Caco-2 (cell line): ENCODE data around the gene TRAF7. TPM values are rescaled to one million over a fixed set of nuclear protein-coding genes. Genes with fewer than 3 reads are reported as not detected.

Experiments
- BruUV-seq: library from RNA; stranded (reverse); fragments of 400-500 nt; replicated peaks from 2 replicates; lab custom pipeline; 2021; lab: Mats Ljungman, UMichigan
- CTCF ChIA-PET: fragments of 300-600 bp; sonication (Branson Sonifier 250); formaldehyde crosslinking; loops from one replicate; lab custom pipeline; 2022; ENCODE audit warnings: antibody characterized with exemption; lab: Charles Lee
- POLR2A ChIA-PET: fragments of 300-600 bp; sonication (Branson Sonifier 250); formaldehyde crosslinking; loops from one replicate; lab custom pipeline; 2022; ENCODE audit warnings: antibody characterized with exemption; lab: Charles Lee
- DNase-seq, 2 experiments: peaks; one replicate each; pipeline versions ENCODE4 v3.0.0 to v3.0.0-alpha.2; 2020 to 2022
- H3K27me3 ChIP-seq: replicated peaks from 2 replicates; pipeline ENCODE4 v1.6.0; 2011; ENCODE audit warnings: low read length; ENCODE audit not compliant: control insufficient read depth, insufficient read depth
- H3K36me3 ChIP-seq: 2 replicates; pipeline ENCODE4 v1.5.1; 2011; ENCODE audit warnings: low read length; ENCODE audit not compliant: control insufficient read depth, insufficient read depth
- H3K4me1 ChIP-seq: fragments of 250-450 bp; sonication (Bioruptor Pico); 2 replicates; pipeline ENCODE4 v1.5.1; 2020; ENCODE audit warnings: mild to moderate bottlenecking
- H3K4me3 ChIP-seq: 2 replicates; pipeline ENCODE4 v1.5.1; 2011; ENCODE audit warnings: low read depth, mild to moderate bottlenecking, control low read depth, low read length
- H3K9me3 ChIP-seq: fragments of 250-450 bp; sonication (Bioruptor Pico); 2 replicates; pipeline ENCODE4 v1.5.1; 2020; ENCODE audit warnings: mild to moderate bottlenecking, moderate library complexity
- H3K27ac Mint-ChIP-seq: one replicate; pipeline ENCODE4 v1.8.0; 2022; ENCODE audit warnings: mixed read lengths; ENCODE audit not compliant: unreplicated experiment
- H3K27me3 Mint-ChIP-seq: one replicate; pipeline ENCODE4 v1.8.0; 2022; ENCODE audit warnings: mixed read lengths; ENCODE audit not compliant: insufficient read depth, unreplicated experiment
- H3K36me3 Mint-ChIP-seq: one replicate; pipeline ENCODE4 v1.8.0; 2022; ENCODE audit warnings: mild to moderate bottlenecking, mixed read lengths; ENCODE audit not compliant: insufficient read depth, unreplicated experiment
- H3K4me1 Mint-ChIP-seq: one replicate; pipeline ENCODE4 v1.8.0; 2022; ENCODE audit warnings: low read depth, mixed read lengths; ENCODE audit not compliant: unreplicated experiment
- H3K4me3 Mint-ChIP-seq: one replicate; pipeline ENCODE4 v1.8.0; 2022; ENCODE audit warnings: mild to moderate bottlenecking, moderate library complexity, mixed read lengths; ENCODE audit not compliant: unreplicated experiment
- H3K9me3 Mint-ChIP-seq: one replicate; pipeline ENCODE4 v1.8.0; 2022; ENCODE audit warnings: mixed read lengths; ENCODE audit not compliant: unreplicated experiment
- CTCF ChIP-seq, 2 experiments: fragments of 200-600 bp in 1 of 2; IDR thresholded peaks; 1 replicate in 1 of 2; 2 replicates in 1 of 2; pipeline versions ENCODE4 v1.5.1 to v1.8.0; 2011 to 2022; ENCODE audit warnings: antibody characterized with exemption in 1 of 2, control low read depth in 1 of 2, inconsistent platforms in 1 of 2, low read depth in 1 of 2, low read length in 1 of 2, mild to moderate bottlenecking in 1 of 2, moderate library complexity in 1 of 2; ENCODE audit not compliant: insufficient read depth in 1 of 2, severe bottlenecking in 1 of 2, unreplicated experiment in 1 of 2
- intact Hi-C: fragments of 100-400 bp; cut with micrococcal nuclease; formaldehyde crosslinking; loops from one replicate; pipeline ENCODE4 v1.10.0; 2022; ENCODE audit not compliant: unreplicated experiment
- total RNA-seq: library from RNA; stranded (reverse); gene quantifications from 2 replicates; pipeline ENCODE4 v1.2.3, GENCODE V29; 2022

TRAF7 gene
- total RNA-seq, 1 experiment from 2014 or later: 66.3 TPM

GRCh38 chr16:2196162-2196980 lies 40.8 kb downstream of the TRAF7 start, which contains the start of gene CASKIN1:
Gene CASKIN1, minus strand, starts transcription at chr16:2196605. Its CDS starts 173 bp downstream, at chr16:2196432.
- Histone ChIP-seq H3K9me3 (no peaks in the 10 kb centered on the region), H3K27me3 (no peaks in the 10 kb centered on the region), H3K4me1 (peaks cover 9% of the 10 kb centered on the region), H3K36me3 (no peaks in the 10 kb centered on the region), H3K4me3 (peak within 1 kb of the TSS; percentile 49)
- H3K4me3 Mint-ChIP-seq: peak within 1 kb of the TSS; percentile 69
- POLR2A ChIA-PET: no interaction called here
- DNase-seq: peak in 1 of 2 experiments; percentile 53
- CTCF ChIA-PET: interaction anchor here (1.2 to 3.8 kb wide), 2 partner anchors 56 to 73 kb away, joined by 4 to 29 read pairs; partner anchors contain the start of gene ECI1
- H3K4me1 Mint-ChIP-seq: no peaks in the 10 kb centered on the region
- no peak for TF ChIP-seq CTCF (IDR thresholded peaks at IDR 0.05; ENCODE audit: insufficient read depth in 1 of 2, low read depth in 1 of 2, low read length in 1 of 2, severe bottlenecking in 1 of 2, unreplicated experiment in 1 of 2)
- no peak within 1 kb of the TSS for H3K27ac Mint-ChIP-seq
- H3K27me3 Mint-ChIP-seq: no peaks in the 10 kb centered on the region
- intact Hi-C loops: no loop called here
- H3K9me3 Mint-ChIP-seq: no peaks in the 10 kb centered on the region
- no peaks in the 10 kb centered on the region for H3K36me3 Mint-ChIP-seq
- BruUV-seq: no TSS peak

DNA sequence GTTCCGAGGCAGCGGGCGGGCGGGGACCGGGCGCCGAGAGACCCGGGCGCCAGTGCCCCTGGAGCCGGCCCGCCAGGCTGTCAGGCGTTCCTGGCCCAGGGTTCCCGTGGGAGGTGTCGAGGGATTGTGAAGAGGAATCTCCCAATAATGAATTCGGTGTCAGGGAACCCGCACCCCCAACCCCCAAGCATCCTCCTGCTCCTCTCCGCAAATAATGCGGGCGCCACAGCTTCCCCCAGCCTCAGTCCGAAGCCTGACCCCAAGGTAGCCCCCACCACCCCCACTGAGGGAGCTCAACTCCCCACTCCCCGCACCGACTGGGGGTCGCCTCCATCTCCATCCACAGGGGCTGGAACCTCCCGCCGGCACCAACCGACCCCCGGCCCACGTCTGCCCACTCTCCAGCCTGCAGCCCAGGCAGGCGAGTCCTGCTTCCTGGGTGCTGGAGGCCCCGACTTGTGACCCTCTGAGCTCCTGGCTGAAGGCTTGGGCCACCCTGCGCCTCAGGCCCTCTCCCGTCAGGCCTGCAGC lies 41.5 kb downstream of the TRAF7 start:
- no peak for DNase-seq
- no peaks in the 10 kb centered on the region for H3K4me1 Mint-ChIP-seq
- H3K27me3 ChIP-seq: no peaks in the 10 kb centered on the region
- H3K36me3 Mint-ChIP-seq: peaks cover 3% of the 10 kb centered on the region
- no peaks in the 10 kb centered on the region for H3K27me3 Mint-ChIP-seq
- peaks cover 9% of the 10 kb centered on the region for H3K4me1 ChIP-seq
- no peaks in the 10 kb centered on the region for H3K9me3 ChIP-seq
- no peaks in the 10 kb centered on the region for H3K36me3 ChIP-seq
- POLR2A ChIA-PET: no interaction called here
- peak overlapping the region; percentile 69 for H3K4me3 Mint-ChIP-seq
- no peak overlapping the region for H3K27ac Mint-ChIP-seq
- intact Hi-C loops: no loop called here
- peak overlapping the region; percentile 29 for H3K4me3 ChIP-seq
- no peak for TF ChIP-seq CTCF (IDR thresholded peaks at IDR 0.05; ENCODE audit: insufficient read depth in 1 of 2, low read depth in 1 of 2, low read length in 1 of 2, severe bottlenecking in 1 of 2, unreplicated experiment in 1 of 2)
- CTCF ChIA-PET: interaction anchor here (3.8 kb wide), 1 partner anchor 55 kb away, joined by 29 read pairs; the partner anchor contains the start of gene ECI1
- no TSS peak for BruUV-seq
- H3K9me3 Mint-ChIP-seq: no peaks in the 10 kb centered on the region

- no peak for TF ChIP-seq CTCF (IDR thresholded peaks at IDR 0.05; ENCODE audit: insufficient read depth in 1 of 2, low read depth in 1 of 2, low read length in 1 of 2, severe bottlenecking in 1 of 2, unreplicated experiment in 1 of 2)
- Histone ChIP-seq H3K4me3 (no peak overlapping the region), H3K27me3 (no peaks in the 10 kb centered on the region), H3K9me3 (no peaks in the 10 kb centered on the region), H3K36me3 (no peaks in the 10 kb centered on the region), H3K4me1 (peaks cover 9% of the 10 kb centered on the region)
- no peak for DNase-seq
- intact Hi-C loops: no loop called here
- H3K9me3 Mint-ChIP-seq: no peaks in the 10 kb centered on the region
- ChIA-PET POLR2A (no interaction called here), CTCF (interaction anchor here (3.8 kb wide), 1 partner anchor 54 kb away, joined by 29 read pairs; the partner anchor contains the start of gene ECI1)
- no peak overlapping the region for H3K27ac Mint-ChIP-seq
- no peaks in the 10 kb centered on the region for H3K27me3 Mint-ChIP-seq
- no peaks in the 10 kb centered on the region for H3K4me1 Mint-ChIP-seq
- BruUV-seq: no TSS peak
- peak overlapping the region; percentile 69 for H3K4me3 Mint-ChIP-seq
- H3K36me3 Mint-ChIP-seq: peaks cover 7% of the 10 kb centered on the region
Observed at GRCh38 chr16:2197765-2198164, 42.2 kb downstream of the TRAF7 start.
